ENCODE data around the gene LRRK1.
A peak's percentile ranks its signal among the peaks of the same experiment; 100 is the strongest.
"Not testable (repeated sequence)": the region's sequence is repeated elsewhere in the genome, so short reads cannot be mapped to it uniquely, and the experiment has no call there.

The LRRK1 gene

DNA sequence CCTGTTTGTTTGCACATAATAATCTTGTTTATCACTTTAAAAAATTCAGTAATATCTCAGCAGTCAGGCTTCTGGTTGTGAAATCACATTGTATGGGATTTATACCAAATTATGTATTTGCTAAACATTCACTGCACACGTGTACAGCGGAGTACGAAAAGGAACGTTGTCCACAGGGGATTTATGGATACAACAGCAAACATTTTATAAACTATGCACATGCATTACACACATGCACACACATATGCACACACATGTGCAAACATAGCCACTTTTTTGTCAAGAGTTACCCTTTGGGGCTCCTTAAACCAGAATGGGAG lies 150.5 kb downstream of the LRRK1 start:
- no peak for DNase-seq (ENCODE audit: low spot score)

DNA sequence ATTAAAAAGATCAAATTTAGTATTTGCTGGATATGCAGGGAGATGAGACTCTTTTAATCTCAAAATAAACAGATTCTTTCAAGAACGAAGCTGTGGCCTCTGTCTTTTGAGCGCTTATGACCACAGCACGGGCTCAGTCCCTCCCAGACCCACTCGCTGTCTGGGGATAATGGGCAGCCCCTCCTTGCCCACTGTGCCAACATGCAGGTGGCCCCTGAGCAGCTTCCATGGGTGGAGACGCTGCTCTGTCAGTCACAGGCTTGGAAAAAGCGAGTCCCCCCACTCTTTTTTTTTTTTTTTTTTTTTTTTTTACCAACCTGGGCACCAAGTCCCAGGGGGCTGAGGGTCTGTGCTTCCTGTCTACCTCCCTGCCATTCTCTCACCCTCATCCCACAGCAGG lies 150.9 kb downstream of the LRRK1 start:
- DNase-seq (ENCODE audit: low spot score) = no peak

DNA sequence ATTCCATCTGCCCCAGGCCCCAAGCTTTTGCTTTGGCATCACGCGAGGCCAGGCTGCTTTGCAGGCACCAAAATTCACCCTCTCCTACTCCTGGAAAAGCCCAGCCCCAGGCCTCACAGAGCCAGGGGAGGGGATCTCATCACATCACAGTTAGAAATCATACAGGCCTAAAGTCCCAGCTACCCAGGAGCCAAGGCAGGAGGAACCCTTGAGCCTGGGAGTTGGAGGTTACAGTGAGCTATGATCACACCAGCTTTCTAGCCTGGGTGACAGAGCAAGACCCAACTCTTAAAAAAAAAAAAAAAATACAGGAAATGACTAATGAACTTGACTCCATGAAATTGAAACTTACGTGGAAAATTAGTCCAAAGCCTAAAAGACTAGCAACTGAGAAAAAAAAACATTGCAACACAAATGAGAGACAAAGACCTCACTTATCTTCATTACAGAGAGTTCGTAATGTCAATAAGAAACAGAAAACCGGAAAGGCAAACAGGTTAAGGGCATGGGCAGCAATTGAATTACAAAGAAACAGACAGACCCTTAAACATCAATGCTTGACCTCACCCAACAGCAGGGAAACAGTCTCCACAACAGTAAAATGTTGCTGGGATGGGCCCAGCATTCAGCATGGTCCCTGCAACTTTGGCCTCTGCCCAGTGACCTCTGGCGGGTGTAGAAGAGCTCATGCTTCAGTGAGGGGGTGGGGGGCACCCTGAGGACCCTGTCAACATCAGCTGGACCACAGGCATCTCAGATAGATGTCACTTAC lies 151.5 kb downstream of the LRRK1 start:
- DNase-seq (ENCODE audit: low spot score) = peak; percentile 72

DNA sequence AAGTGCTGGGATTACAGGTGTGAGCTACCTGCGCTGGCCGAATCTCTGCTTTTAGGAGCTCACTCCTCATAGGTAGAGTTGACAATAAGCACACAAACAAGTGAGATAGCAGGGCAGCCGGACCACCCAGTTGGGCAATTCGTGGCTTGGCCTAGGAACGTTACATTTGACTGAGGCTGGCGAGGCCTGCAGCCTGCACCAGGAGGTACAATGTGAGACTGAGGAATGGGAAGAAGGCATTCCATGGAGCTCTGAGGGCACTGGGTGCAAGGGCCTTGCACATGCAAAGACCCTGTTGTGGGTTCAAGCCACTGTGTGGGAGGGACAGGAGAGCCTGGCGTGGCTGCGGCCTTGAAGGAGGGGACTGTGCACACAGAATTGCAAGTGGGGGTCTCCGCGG lies 152.5 kb downstream of the LRRK1 start:
- DNase-seq (ENCODE audit: low spot score) = no peak

DNA sequence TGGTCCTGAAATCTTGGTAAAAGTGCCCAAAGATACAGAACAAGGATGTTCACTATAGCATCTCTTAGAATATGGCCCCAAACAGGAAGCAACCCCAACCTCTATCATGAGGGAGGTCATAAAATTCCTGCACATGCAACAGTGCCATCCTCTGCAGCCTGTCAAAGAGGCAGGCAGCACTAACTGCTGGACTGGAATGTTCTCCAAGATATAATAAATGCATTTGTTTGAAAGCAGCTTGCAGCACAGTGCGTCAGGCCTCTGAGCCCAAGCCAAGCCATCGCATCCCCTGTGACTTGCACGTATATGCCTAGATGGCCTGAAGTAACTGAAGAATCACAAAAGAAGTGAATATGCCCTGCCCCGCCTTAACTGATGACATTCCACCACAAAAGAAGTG lies 153.1 kb downstream of the LRRK1 start:
- not testable (repeated sequence) for DNase-seq (ENCODE audit: low spot score)

DNA sequence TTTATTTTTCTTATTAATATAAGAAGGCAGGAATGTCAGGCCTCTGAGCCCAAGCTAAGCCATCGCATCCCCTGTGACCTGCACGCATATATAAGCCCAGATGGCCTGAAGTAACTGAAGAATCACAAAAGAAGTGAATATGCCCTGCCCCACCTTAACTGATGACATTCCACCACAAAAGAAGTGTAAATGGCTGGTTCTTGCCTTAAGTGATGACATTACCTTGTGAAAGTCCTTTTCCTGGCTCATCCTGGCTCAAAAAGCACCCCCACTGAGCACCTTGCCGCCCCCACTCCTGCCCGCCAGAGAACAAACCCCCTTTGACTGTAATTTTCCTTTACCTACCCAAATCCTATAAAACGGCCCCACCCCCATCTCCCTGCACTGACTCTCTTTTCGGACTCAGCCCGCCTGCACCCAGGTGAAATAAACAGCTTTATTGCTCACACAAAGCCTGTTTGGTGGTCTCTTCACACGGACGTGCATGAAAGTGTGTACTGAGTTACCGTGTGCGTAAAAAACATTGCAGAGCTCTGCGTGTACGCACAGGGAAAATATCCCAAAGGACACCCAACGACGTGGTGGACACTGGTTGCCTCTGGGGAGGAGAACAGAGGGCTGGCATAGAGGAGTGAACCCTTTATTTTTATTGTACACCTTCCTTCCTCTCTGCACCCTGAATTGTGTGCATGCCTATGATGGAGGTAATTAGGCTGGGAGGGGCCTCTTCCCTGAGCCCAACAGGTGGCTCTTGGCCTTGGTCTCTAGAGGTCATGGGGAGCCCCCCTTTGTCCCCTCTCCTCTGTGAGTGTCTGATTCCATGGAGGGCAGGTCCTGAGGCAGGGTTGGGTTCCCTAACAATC lies 158.9 kb downstream of the LRRK1 start:
- not testable (repeated sequence) for DNase-seq (ENCODE audit: low spot score)

DNA sequence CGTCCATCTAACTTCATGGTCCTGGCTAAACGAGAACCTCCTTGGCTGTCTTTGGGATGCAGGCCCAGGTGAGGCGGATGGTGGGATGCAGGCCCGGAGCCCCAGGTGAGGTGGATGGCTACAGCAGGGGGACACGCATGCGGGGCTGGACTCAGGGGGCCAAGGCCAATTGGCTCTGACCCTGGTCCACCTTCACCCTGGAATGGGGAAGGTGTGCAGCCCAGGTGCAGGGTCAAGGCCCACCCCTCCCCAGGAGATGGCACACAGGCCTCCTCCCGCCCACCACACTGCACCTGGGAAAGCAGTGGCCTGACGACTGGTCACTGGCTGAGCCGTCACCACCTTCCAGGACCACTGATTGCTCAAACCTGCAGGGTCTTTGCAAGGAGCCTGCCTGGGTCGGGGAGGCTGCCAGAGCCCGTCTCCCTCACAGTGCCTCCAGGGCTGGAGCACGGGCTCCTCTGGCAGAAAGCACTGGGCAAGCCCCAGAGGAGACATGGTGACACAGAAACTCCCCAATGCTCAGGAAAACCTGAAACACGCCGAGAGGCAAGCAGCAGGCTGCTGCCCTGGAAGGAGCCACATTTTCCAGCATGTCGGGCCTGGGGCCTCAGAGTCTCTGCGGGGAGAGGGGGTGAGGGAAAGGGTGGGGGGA lies 159.6 kb downstream of the LRRK1 start:
- no peak for DNase-seq (ENCODE audit: low spot score)

DNA sequence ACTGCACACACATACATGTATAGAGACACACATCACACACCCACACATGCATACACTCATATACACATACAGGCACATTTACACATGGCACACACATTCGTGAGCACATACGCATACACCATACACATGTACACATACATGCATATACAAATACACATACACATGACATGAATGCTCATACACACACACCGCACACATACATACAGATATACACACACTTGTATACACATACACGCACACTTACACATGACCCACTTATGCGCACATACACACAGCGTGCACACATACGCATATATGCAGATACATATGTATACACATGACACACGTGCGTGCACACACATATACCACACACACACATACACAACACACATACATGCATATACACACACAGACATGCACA lies 162.7 kb downstream of the LRRK1 start:
- DNase-seq (ENCODE audit: low spot score) = no peak

DNA sequence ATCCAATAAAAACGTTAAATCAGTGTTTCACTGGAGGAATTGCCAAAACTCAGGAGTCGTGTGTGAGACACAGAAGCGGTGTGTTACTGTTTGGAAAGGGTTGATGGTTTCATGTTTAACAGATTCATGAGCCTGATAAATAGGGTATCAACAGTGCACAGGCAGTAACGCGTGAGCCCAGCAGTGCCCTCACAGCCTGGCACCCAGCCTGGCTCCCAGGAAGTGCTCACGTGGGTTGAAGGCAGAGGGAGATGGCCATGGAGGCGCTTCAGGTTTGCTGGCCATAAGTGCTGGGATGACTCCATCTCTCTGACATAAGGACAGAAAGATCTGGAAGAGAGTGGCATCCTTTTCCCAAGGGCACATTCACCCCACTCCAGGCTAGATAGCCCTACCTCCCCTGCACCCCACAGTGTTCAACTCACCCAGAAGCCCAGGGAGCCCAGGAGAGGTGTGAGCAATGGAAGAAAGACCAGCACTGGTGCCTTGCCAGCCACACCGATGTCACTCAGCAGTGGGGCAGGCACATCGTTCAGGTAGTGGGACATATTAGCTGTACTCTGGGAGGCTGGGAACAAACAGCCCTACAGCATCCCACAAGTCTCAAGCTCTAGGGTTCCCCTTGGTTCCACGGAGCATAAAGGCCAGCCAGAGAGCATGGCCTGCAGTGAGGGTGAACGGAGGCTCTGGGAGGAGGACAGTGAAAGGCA lies 164.3 kb downstream of the LRRK1 start:
- no peak for DNase-seq (ENCODE audit: low spot score)

DNA sequence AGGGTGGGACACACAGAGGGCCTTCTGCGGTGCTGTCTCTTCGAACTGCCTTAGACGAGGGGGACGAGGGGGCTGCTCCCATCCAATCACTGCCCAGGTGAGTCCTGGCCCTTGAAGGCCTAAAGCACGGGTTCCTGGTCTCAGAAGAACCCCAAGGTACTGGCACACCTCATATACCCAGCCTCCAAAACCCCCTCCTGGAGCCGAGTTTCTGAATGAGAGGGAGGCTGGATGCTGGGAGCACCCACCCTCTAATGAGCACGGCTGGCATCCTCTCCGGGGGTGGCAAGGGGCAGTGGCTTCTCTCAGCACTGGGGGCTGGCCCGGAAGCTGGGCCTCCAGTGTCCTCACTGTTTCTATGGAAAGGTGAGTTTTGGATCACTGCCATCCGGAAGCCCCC lies 165.6 kb downstream of the LRRK1 start:
- no peak for DNase-seq (ENCODE audit: low spot score)

DNA sequence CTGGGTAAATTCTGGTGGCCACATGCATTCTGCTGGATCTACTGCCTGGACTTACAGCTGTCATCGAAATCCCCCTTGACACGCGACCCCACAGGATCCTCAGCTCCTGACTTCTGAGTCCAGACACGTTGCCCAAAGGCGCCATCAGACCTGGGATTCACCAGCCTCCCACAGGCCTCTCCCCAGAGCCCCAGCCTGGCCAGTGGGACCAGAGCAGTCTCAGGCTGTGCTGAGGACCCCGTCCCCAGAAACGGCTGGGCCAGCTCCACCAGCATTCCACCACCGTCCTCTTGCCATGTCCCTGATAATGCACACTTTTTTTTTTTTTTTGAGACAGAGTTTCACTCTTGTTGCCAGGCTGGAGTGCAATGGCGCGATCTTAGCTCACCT lies 166.1 kb downstream of the LRRK1 start:
- no peak for DNase-seq (ENCODE audit: low spot score)

DNA sequence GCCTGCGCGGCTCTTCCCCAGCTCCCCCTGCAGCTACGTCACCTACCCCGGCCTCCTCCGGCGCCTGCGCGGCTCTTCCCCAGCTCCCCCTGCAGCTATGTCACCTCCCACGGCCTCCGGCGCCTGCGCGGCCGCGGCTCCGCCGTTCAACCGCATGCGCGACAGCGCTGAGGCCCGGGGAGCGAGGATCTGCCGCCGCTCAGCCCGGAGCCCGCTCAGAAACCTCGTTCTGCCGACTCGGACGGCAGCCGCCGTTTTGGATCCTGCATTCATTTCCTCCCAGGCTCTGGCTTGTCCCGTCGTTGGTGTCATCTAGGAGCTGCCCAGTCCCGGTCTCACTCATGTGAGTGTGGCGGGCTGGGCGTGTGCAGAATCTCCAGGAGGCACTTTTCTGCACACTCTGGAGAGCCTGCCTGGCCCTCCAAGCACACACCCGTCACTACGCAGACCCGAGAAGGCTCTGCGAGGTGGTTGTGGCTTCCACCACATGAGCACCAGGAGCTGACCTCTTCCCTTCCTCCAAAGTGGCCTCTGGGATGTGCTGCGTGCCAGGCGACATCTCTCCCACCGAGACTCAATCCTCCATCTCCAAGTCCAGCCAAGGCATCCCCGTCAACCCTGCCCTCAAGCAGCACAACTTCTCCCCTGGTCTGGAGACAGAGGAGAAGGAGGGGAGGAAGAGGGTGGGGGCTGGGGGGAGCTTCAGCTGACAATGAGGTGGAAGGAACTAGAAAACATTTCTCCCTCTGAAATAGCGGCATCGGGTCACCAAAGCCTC lies 167.4 kb downstream of the LRRK1 start:
- no peak for DNase-seq (ENCODE audit: low spot score)

DNA sequence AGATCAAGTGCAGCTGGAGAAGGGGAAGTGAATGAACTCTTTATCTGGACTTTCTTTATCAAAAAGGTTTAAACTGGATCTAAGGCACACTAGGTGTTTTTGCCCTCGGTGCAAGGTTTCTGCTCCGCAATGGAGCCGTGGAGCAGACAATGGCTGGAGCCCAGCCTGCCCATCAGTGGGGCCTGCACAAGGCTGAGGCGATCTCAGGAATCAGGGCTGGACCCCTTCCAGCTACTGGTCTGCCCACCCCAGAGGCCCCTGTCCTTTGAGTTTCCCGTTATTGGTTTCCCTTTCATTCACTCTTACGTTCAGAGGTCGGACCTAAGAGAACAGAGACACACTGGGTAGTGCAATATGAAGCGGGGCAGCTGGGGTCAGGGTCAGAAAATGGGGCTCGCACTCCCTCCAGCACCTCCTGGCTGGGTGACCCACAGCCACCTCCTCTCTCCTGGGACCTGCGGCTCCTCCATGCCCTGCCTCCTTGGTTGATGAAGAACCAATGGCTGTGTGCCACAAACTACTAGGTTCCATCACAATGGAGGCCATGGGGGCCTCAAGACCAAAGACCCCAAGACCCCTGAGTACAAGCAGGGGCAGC lies 168.1 kb downstream of the LRRK1 start:
- DNase-seq (ENCODE audit: low spot score) = no peak

DNA sequence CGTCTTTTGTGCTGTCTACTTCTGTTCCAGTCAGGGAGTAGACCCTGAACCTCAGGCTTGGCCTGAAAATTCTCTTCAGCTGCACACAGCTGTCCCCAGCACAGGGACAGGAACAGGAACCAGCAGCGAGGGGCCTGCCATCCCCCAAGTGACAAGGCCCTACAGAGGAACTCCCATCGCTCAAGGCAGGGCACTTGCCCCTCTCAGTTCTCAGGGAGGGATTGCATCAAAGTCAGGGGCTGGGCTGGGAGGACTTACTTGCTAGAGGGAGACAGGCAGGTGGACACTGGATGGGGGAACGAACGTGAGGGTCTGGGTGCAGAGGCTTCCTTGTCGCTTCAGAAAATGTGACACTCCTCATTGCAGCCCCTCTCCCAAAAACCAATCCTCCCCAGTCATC lies 169.1 kb downstream of the LRRK1 start:
- DNase-seq (ENCODE audit: low spot score) = no peak

DNA sequence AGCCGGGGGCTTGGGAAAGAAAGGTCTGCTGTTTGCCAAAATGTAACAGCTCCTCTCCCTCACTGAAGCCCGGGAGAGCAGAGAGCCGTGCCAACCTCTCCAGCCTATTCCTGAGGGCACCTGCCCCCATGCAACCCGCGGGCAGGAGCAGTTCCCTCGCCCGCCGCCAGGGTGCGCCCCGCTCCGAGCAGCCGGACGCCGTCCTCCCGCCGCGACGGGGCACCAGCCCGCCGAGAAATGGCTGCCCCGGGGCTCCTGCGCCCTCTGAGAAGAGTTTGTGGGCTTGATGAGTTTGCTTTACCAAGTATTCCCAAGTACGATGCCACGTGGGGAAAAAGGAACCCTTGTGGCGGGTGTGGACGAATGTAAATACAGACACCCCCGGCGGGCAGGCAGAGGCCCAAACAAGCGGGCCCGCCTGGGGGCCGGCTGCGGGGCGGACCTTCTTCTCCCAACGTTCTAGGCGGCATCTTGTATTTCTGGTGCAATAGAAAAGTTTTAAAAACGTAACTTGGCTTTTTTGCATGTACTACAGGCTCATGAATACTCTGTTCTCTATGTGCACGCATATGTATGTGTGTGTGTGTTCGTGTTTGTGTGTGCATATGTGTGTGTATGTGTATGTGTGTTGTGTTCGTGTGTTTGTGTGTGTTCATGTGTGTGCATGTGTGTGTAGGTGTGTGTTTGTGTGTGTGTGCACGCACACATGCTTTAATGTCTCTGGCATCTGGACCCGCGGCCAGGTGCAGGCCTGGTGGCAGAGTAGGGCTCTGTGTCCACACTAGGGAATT lies 169.8 kb downstream of the LRRK1 start:
- peak; percentile 62 for DNase-seq (ENCODE audit: low spot score)

DNA sequence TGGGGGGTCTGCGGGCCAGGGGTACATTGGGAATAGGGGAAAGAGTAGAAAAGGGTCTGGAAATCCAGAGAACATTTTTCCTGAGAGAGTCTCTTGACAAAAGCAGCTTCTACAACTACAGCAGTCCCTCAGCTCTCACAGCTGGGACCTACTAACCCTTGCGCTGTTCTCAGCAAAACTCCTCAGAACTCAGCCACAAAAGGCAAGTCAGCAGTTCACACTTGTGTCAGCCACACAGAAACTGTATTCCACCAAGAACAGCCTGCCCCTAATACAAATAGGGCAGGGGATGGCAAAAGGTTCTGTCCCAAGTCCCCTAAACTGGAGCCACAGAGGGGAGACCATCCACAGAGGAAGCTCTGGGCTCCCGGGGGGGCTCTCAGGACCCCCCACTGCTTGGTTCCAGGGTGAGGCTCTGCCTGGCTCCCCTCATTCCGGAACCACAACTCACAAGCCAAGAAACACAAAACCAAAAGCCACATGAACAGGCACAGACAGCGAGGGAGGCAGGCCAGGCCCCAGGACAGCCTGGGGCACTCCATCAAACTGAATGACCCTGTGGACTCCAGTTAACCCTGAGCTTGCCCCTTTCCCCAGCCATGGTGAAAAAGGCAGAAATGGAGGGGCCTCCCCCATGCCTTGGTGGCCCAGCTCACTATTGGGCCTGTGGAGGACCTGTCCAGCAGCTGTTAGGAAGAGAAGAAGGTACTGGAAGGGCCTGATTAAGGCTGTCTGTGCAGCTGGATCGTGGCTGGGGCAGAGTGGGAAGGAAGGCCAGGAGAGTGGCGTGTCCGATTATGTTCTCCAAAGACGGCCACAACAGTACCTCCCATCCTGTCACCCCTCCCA lies 170.6 kb downstream of the LRRK1 start:
- no peak for DNase-seq (ENCODE audit: low spot score)

DNA sequence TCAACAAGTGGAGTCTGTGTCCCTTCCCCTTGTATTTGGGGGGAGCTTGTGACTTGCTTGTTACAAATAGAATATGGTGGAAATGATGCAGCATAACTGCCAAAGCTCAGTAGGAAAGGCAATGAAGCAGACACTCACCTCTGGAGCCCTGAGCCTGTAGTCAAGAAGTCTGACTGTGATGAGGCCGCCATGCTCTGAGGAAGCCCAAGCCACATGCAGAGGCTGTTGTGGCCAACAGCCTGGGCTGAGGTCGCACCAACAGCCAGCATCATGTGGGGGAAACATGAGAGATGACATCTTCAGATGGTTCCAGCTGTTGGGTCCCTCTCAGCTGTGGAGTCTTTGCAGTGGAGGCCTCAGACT lies 171.3 kb downstream of the LRRK1 start:
- DNase-seq (ENCODE audit: low spot score) = no peak

DNA sequence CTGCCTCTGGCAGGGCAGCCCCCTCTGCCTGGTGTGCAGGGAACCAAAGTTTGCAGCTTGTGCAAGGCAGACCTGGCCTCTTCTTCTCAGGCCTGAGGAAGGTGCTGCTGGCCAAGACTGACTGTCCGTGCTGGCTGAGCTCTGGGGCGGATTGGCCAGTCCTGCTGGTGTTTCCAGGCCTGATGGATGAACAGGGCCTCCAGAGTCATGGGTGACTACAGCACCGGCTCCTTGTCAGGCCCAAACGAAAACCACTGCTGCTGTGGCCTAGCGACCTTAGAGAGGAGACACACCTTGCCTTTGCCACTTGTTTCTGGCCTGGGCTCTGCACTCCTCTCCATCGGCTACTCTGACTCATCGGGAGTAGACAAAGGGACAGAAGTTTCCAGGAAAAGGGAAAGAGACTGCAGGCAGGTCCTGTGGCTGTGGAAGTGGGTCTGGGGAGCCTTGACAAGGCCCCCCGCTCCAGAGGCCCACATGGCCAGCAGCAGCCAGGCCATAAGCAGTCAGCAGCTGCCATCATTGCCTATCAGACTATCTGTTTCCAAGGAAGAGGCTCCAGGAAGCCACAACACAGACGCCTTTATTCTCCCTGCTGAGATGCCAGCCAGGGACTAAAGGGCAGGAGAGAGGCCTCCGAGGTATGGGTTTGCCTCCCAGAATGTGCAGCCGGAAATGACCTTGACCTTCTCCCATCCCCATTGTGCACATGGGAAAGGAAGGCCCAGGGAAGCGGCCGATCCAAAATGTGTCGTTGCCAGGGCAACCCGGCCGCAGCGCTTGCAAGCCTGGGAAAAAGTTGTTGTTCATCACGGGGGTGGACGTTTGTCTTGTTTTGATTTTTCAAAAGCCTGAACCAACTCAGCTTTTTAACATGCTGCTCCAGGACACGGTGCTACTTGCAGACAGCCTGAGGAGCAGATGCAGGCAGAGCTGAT lies 172.2 kb downstream of the LRRK1 start:
- DNase-seq (ENCODE audit: low spot score) = peak; percentile 85
